ENCODE data around the gene ZSWIM1. TPM values are rescaled to one million over a fixed set of nuclear protein-coding genes. Genes with fewer than 3 reads are reported as not detected.

Gene ZSWIM1
- total and polyA plus RNA-seq, 2 of the 13 experiments (the other 11 are each of a cell fraction or from before 2014, with no cell fraction given), result 9.5 to 11.7 TPM

GRCh38 chr20:45921337-45922189 is 40.5 kb downstream of the ZSWIM1 start (continued):
- TF ChIP-seq PRDM4 (CRISPR knock-in tag; IDR thresholded peaks at IDR 0.05; ENCODE audit: borderline replicate concordance) (no peak), PLRG1 (conservative IDR thresholded peaks at IDR 0.05) (no peak), ZNF644 (CRISPR knock-in tag; IDR thresholded peaks at IDR 0.05; ENCODE audit: low read depth) (peak; percentile 67; the same call in 1 of the 2 replicates), ISX (CRISPR knock-in tag; conservative IDR thresholded peaks at IDR 0.05) (no peak), NBN (conservative IDR thresholded peaks at IDR 0.05) (no peak), ZNF256 (CRISPR knock-in tag; conservative IDR thresholded peaks at IDR 0.05) (no peak), SETDB1 (CRISPR knock-in tag; IDR thresholded peaks at IDR 0.05; ENCODE audit: borderline replicate concordance) (0 out of 2 replicates have a peak, but pooled peaks have one; percentile 48), FOXJ3 (CRISPR knock-in tag; IDR thresholded peaks at IDR 0.05; ENCODE audit: borderline replicate concordance) (no peak; the same call in 1 of the 2 replicates), TCF7 (IDR thresholded peaks at IDR 0.05; ENCODE audit: low read depth) (no peak), MED1 (CRISPR knock-in tag; IDR thresholded peaks at IDR 0.05) (peak; percentile 40; the same call in 1 of the 2 replicates), ZNF546 (CRISPR knock-in tag; conservative IDR thresholded peaks at IDR 0.05) (no peak), ZNF33A (CRISPR knock-in tag; IDR thresholded peaks at IDR 0.05; ENCODE audit: borderline replicate concordance) (no peak), SP4 (CRISPR knock-in tag; IDR thresholded peaks at IDR 0.05) (no peak), ESRRA (CRISPR knock-in tag; IDR thresholded peaks at IDR 0.05; ENCODE audit: low read depth) (0 out of 2 replicates have a peak, but pooled peaks have one; percentile 44), TRIM22 (IDR thresholded peaks at IDR 0.05) (no peak), ZNF746 (CRISPR knock-in tag; IDR thresholded peaks at IDR 0.05) (no peak), TARDBP (CRISPR knock-in tag; IDR thresholded peaks at IDR 0.05) (no peak), ZNF12 (CRISPR knock-in tag; IDR thresholded peaks at IDR 0.05) (no peak), NCOA5 (CRISPR knock-in tag; IDR thresholded peaks at IDR 0.05) (no peak), SOX6 (IDR thresholded peaks at IDR 0.05) (no peak), SOX6 (CRISPR knock-in tag; IDR thresholded peaks at IDR 0.05) (no peak), ZNF75D (CRISPR knock-in tag; IDR thresholded peaks at IDR 0.05; ENCODE audit: borderline replicate concordance) (no peak), PRDM15 (CRISPR knock-in tag; IDR thresholded peaks at IDR 0.05) (0 out of 2 replicates have a peak, but pooled peaks have one; percentile 14)
